K562 (cell line): Measurements from ENCODE around the gene COX19. TPM values are rescaled to one million over a fixed set of nuclear protein-coding genes. Genes with fewer than 3 reads are reported as not detected.

Experiments used
- ARID3B ChIP-seq: fragments of 250-450 bp; sonication (Bioruptor Pico); IDR thresholded peaks from 2 replicates; pipeline ENCODE4 v1.4.0; 2020; ENCODE audit warnings: borderline replicate concordance
- NRF1 ChIP-seq, 2 experiments: fragments of 450-650 bp; IDR thresholded peaks in 1 of 2; conservative IDR thresholded peaks in 1 of 2; 2 replicates each; pipeline ENCODE4 v1.6.1; 2014; ENCODE audit warnings: mild to moderate bottlenecking in 2 of 2
- PHF8 ChIP-seq: fragments of 200-600 bp; sonication (generic); IDR thresholded peaks from 2 replicates; pipeline ENCODE4 v1.6.1; 2012; ENCODE audit warnings: mixed run types, mild to moderate bottlenecking, inconsistent platforms, low read length, moderate library complexity, borderline replicate concordance
- polyA plus RNA-seq, 8 experiments: library from polyadenylated mRNA; depleted of rRNA in 4 of 8; stranded (reverse) in 5 of 8; unstranded in 3 of 8; fragments of >200 nt; fragmentation: Nextera tagmentation in 2 of 8; fragmentation: Illumina TruSeq in 1 of 8; extraction: Ambion mirVana in 2 of 8; extraction: Trizol in 1 of 8; gene quantifications; 2 replicates each; pipeline versions ENCODE4 v1.2.1 to v1.2.3, GENCODE V29; 2011 to 2014; ENCODE audit warnings: inconsistent platforms in 1 of 8, missing spikeins in 1 of 8
- total RNA-seq, 7 experiments: library from RNA; depleted of rRNA in 6 of 7; stranded (reverse); fragments of >200 nt in 6 of 7; fragmentation: Illumina TruSeq in 2 of 7; extraction: Trizol in 2 of 7; gene quantifications; 2 replicates each; pipeline versions ENCODE4 v1.2.1 to v1.2.3, GENCODE V29; 2011 to 2021; ENCODE audit warnings: low replicate concordance in 1 of 7
- TF ChIP-seq, protein P1 (sequence below): fragments of 250-450 bp; sonication (Bioruptor Pico); IDR thresholded peaks from 2 replicates; pipeline ENCODE4 v1.8.0; 2021; ENCODE audit warnings: moderate library complexity, mild to moderate bottlenecking, inconsistent platforms

COX19 gene
- total and polyA plus RNA-seq, 9 of the 15 experiments (the other 6 are each of a cell fraction or from before 2014, with no cell fraction given), result 5.2 to 10.5 (median 7.9) TPM

DNA sequence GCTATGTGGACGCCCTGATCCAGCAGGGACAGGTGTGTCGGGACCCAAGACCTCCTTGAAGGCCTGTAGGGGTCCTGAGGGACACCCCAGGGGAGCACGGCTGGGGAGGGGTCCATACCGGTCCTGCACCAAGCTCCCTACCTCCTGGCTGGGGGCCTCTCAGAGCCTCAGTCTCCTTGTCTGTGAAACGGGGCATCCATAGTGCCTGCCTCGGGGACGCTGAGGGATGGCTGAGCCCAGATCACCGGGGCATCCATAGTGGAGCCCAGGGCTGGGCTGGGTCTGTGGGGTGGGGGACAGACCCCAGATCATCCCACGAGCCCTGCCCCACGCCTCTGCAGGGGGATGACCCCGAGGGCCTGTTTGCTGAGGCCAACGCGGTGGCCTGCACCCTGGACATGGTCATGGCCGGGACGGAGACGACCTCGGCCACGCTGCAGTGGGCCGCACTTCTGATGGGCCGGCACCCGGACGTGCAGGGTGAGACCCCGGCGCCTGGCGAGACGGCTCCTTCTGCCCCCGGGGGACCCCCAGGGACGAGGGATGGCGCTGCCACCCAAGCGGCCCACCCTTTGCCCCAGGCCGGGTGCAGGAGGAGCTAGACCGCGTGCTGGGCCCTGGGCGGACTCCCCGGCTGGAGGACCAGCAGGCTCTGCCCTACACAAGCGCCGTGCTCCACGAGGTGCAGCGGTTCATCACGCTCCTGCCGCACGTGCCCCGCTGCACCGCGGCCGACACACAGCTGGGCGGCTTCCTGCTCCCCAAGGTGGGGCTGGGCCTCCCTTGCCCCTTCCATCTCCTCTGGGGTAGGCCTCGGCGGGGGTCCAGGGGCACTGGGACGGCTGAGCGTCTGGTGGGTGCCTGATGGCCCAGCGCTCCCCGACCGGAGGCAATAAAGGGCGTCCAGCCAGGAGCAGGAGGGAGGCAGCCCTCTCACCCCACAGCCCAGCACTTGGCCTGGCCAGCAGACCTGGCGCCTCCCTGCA lies 11.7 kb upstream of the COX19 start (continued):
- TF ChIP-seq, protein P1, sequence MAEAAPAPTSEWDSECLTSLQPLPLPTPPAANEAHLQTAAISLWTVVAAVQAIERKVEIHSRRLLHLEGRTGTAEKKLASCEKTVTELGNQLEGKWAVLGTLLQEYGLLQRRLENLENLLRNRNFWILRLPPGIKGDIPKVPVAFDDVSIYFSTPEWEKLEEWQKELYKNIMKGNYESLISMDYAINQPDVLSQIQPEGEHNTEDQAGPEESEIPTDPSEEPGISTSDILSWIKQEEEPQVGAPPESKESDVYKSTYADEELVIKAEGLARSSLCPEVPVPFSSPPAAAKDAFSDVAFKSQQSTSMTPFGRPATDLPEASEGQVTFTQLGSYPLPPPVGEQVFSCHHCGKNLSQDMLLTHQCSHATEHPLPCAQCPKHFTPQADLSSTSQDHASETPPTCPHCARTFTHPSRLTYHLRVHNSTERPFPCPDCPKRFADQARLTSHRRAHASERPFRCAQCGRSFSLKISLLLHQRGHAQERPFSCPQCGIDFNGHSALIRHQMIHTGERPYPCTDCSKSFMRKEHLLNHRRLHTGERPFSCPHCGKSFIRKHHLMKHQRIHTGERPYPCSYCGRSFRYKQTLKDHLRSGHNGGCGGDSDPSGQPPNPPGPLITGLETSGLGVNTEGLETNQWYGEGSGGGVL, result no peak
- TF ChIP-seq NRF1 (conservative IDR thresholded peaks at IDR 0.05 in 1 of 2, IDR thresholded peaks at IDR 0.05 in 1 of 2), result 0 out of 4 replicates have a peak, but pooled peaks of 1 of the 2 experiments have one; percentile 8
- no peak for TF ChIP-seq PHF8
- TF ChIP-seq ARID3B, result no peak
